ENCODE data around the gene ZFAND2B.

DNA sequence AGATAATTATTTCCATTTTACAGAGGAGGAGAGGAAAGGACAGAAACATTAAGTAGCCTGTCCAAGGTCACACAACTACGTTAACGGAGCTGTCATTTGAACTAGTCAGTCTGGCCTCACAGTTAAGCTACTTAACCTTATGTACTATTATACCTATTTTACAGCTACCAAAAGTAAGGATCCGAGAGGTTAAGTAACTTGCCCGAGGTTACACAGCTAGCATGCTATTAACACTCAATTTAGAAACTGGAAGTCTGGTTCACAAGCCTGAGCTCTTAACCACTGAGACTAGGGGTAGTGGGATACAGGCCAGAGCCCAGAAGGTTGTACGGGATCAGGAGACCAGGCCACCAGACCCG, 38.2 kb downstream of the ZFAND2B start:
- no peak for TF ChIP-seq CTCF (IDR thresholded peaks at IDR 0.05)
- no peak for TF ChIP-seq POLR2A (IDR thresholded peaks at IDR 0.05)
